ENCODE results near the gene OR4E1.

Gene OR4E1

DNA sequence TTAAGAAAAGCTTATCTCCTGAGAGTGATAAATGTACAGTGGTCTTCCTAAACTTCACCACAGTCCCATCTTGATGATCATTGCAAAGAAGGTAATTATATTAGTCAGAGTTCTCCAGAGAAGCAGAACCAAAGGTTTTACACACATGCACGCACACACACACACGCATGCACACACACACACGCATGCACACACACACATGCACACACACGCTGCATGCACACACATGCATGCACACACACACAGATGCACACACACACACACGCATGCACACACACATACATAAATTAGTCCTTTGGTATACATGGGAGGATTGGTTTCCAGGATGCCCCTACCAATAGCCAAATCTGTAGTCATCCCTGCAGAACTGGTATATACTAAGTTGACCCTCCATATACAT, 19.4 kb downstream of the OR4E1 start:
- TF ChIP-seq, protein P1, sequence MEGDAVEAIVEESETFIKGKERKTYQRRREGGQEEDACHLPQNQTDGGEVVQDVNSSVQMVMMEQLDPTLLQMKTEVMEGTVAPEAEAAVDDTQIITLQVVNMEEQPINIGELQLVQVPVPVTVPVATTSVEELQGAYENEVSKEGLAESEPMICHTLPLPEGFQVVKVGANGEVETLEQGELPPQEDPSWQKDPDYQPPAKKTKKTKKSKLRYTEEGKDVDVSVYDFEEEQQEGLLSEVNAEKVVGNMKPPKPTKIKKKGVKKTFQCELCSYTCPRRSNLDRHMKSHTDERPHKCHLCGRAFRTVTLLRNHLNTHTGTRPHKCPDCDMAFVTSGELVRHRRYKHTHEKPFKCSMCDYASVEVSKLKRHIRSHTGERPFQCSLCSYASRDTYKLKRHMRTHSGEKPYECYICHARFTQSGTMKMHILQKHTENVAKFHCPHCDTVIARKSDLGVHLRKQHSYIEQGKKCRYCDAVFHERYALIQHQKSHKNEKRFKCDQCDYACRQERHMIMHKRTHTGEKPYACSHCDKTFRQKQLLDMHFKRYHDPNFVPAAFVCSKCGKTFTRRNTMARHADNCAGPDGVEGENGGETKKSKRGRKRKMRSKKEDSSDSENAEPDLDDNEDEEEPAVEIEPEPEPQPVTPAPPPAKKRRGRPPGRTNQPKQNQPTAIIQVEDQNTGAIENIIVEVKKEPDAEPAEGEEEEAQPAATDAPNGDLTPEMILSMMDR (IDR thresholded peaks at IDR 0.05; ENCODE audit: low read depth, low read length), result no peak
- DNase-seq (ENCODE audit: low read depth in 2 of 2), result no peak
- no peak overlapping the region for H3K4me3 ChIP-seq (replicated peaks in 1 of 2; ENCODE audit: low read depth in 2 of 2, low read length in 2 of 2)

DNA sequence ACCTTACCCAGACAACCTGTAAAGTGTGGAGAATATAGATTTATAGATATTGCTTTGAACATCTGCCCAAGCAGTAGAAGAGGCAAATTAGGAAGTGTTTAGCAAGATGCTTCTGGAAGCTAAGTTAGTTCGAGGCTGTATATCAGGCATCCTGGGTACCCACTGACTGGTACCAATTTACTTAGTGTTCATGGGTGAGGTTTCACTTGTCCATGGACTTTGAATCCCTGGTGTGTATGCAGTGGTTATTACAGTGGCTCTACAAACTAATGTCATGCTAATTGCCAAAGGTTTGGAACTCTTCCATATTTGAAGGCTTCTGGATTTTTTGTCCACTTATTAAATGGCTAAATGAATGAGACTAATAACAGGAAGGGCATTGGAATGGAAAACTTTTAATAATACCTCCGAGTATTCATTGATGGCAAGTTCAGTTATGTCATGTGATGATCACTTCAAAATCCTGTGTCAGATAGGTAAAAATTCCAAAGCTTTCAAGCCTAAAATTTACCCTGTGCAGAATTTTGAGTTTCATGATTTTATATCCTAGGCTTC, 20.2 kb downstream of the OR4E1 start, which contains the start of gene OR4E2:
Gene OR4E2, plus strand, starts transcription at position 505 of the 555 bp plus-strand sequence. CDS start 11,248 bp downstream, outside the sequence.
- DNase-seq (ENCODE audit: low read depth in 2 of 2), result no peak
- H3K4me3 ChIP-seq (replicated peaks in 1 of 2; ENCODE audit: low read depth in 2 of 2, low read length in 2 of 2), result no peak within 1 kb of the TSS
- TF ChIP-seq, protein P1 (IDR thresholded peaks at IDR 0.05; ENCODE audit: low read depth, low read length), result no peak

DNA sequence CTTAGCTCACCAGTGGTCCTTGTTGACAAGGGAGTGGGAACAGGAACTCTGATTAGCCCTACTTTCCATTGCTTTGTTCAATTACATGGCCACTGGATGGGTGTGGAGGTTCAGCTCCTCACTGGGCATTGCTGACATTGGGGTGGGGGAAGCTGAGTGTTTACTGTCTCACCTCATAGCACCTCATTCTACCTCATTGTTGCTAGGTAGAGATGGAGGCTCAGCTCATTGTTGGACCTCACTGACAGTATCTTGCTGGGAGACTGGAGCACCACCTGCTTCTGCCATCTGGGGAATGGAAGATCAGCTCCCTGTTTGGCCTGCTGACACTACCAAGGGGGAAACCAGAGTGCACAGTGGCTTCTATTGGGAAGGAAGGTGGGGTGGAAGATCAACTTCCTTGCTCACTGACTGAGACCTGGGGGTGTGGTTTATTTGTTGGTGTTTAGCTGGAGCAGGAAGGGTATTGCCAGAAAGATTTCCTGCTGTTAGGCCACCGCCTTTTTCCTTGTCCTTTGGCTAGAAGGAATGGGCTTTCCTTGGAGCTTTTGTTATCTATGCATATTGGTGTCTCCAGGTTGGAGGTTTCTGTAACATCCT, 21.3 kb downstream of the OR4E1 start:
- TF ChIP-seq, protein P1 (IDR thresholded peaks at IDR 0.05; ENCODE audit: low read depth, low read length), result no peak
- no peak overlapping the region for H3K4me3 ChIP-seq (replicated peaks in 1 of 2; ENCODE audit: low read depth in 2 of 2, low read length in 2 of 2)
- no peak for DNase-seq (ENCODE audit: low read depth in 2 of 2)

DNA sequence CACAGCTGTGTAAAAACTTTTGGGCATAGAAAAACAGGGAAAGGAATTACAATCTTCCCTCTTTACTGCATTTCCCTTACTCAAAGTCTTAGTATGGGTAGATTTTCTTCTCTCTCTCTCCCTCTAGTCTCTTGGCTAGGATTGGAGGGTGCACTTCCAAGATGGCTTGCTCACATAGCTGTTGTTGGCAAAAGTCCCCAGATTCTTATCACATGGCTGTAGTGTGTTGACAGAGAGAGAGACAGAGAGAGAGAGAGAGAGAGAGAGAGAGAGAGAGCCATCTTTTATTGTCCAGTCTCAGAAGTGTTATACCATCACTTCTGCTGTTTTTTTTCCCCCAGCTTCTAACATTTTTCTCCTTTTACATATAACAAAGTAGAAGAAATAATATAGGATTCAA, 26.2 kb downstream of the OR4E1 start:
- H3K4me3 ChIP-seq (replicated peaks in 1 of 2; ENCODE audit: low read depth in 2 of 2, low read length in 2 of 2), result no peak overlapping the region
- TF ChIP-seq, protein P1 (IDR thresholded peaks at IDR 0.05; ENCODE audit: low read depth, low read length), result no peak
- DNase-seq (ENCODE audit: low read depth in 2 of 2), result peak in 1 of 2 donors; percentile 81

DNA sequence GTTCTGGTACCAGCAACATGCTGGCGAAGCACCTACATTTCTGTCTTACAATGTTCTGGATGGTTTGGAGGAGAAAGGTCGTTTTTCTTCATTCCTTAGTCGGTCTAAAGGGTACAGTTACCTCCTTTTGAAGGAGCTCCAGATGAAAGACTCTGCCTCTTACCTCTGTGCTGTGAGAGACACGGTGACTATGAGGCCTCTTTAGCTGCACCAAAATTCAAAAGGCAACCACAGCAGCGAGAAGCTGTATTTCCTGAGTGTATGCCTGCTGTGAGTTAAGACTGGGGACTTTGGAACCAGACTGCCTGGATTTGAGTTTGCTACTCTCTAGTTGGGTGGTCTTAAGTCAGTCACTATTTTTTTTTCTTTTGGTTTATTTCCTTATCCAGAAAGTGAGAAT, 30.2 kb downstream of the OR4E1 start:
- no peak overlapping the region for H3K4me3 ChIP-seq (replicated peaks in 1 of 2; ENCODE audit: low read depth in 2 of 2, low read length in 2 of 2)
- TF ChIP-seq, protein P1 (IDR thresholded peaks at IDR 0.05; ENCODE audit: low read depth, low read length), result no peak
- DNase-seq (ENCODE audit: low read depth in 2 of 2), result no peak

DNA sequence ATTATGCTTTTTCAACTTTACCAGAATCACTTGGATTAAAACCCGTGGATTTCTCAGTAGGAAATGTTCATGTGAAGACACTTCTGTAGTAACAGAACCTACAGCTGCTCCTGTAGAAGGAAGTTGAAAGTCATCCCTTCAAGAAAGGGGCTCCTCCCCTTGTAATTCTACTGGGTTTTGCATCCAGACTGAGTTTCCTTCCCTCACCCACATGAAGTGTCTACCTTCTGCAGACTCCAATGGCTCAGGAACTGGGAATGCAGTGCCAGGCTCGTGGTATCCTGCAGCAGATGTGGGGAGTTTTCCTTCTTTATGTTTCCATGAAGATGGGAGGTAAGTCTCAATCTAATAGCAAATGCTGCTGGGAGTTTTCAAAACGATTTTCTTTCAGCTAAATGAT, 30.9 kb downstream of the OR4E1 start:
- no peak for DNase-seq (ENCODE audit: low read depth in 2 of 2)
- TF ChIP-seq, protein P1 (IDR thresholded peaks at IDR 0.05; ENCODE audit: low read depth, low read length), result no peak
- H3K4me3 ChIP-seq (replicated peaks in 1 of 2; ENCODE audit: low read depth in 2 of 2, low read length in 2 of 2), result no peak overlapping the region

All from cardiac fibroblast (primary cell).